GM21737 (cell line): Measurements from ENCODE around the gene TRPC6.

ENCODE experiments used
- ATAC-seq: cut with Tn5 transposase; IDR thresholded peaks from one replicate; pipeline ENCODE4 v1.9.1; 2021; ENCODE audit warnings: mild to moderate bottlenecking, moderate library complexity; ENCODE audit not compliant: unreplicated experiment

Gene TRPC6

DNA sequence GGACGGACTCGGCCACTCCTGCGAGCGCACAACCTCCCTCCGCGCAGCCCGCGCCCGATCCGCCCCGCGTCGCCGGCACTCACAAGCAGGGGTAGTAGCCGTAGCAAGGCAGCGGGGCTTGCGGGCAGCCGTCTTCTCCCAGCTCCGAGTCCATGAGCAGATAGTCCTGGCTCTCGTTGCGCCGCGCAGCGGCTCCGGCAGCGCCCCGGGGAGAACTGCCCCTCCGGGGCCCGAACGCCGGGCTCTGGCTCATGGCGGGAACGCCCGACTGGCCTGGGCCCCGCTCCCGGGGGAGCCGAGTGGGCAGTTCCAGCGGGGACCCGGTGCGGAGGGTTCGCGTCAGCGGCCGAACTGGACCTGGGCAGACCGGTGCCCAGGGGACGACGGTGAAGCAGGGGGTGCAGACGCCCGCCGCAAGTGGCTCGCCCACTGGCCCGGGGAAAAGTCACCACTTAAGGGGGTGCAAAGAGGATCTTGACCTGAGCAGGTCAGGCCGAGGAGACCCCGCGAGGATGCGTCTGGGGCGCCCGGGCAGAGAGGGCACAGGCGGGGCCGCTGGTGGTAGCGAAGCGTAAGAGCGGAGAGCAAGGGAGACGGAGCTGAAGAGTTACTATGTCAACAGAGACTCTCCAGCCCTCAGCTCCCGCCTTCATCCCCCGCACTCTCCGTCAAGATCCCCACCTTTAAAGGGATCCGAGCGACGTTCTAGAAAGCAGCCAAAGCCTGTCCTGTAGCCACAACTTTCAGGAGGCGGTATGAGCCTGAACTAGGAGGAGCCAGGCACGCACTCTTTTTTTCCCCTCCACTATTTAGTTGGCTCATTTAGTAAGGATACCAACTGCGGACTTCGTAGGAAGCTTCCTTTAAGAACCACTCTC is at the start of gene TRPC6:
TRPC6 (minus strand) TSS at position 757 of the 878 bp plus-strand sequence; CDS start at position 253, 504 bp downstream.
- no peak for ATAC-seq

DNA sequence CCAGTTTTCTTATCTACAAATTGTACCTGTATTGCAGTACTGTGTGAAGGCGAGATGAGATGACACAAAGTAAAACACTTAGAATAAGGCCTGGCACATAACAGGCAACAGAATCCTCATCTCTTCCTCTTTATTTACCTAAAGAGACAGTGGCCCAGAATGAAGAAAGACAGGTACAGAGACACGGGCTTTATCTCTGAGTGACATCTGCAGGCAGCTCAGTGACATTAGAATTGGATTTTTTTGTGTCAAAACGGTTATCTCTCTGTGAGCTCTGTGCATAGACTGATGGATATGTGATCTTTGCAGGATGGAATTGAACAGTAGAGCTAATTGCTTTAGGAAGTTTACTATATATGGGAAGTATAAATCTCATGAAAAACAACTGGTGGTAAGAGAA is 36.2 kb upstream of the TRPC6 start:
- ATAC-seq, result no peak

DNA sequence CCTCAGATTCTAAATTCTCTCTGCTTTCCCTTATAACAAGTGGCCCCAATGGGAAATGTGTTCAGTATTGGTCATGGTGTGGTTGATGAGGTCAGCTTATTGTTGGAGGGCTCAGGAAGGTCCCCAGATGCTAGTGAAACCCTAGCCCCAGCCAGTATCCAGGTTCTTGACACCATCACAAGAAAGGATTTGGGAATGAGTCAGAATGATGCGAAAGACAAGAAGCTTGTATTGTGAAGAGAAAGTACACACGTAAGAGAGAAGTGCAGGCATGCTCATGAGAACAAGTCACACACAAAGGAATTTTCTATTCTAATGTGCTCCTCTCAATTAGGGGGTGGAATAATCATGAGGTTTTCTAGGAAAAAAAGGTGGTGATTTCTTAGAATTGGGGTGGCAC is 34.9 kb upstream of the TRPC6 start:
- ATAC-seq, result no peak

DNA sequence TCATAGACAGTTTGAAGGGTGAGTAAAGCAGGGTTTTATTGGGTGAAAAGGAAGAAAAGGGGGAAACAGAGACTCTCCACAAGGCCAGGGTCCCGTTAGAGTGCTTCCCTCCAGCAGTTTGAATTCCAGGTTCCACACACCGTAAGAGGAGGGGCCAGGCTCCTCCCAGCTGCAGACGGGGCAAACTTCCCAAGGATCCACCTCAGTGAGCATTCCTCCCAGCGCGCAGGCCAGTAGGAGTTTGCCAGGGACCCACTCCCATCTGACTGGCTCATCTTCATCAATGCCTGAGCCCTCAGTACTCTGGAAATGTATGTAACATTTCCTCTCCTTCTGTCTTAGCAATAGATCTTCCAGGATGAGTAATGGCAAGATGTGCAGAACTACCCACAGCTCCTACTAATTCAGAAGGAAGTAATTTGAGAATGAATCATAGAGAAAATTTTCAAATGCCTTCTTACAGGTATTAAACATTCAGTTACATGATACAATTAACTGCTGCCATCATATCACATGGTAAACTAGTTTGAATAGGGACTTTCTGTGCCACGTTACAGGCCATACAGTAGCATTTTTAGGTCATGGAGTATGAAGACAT is 34.0 kb upstream of the TRPC6 start:
- no peak for ATAC-seq

DNA sequence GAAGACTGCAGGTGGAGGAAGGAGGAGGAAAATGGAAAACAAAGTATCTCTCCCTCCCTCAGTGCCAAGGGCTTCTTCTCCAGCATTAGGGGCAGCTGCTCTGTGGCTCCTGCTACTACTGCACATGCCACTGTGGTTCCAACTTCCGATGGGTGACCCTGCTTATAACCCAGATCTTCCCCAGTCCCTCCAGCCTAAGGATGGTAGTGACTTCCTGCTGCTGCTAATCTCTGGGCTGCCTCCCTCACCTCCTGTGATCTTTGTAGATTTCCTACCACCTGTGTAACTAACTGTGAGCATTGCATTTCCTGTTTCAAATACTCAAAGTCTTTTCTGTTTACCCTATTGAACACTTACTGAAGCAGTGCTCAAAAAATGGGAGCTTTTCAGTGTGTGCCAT is 28.7 kb upstream of the TRPC6 start:
- ATAC-seq, result no peak

- ATAC-seq, result no peak
Measured at GRCh38 chr11:101600924-101601323, 17.1 kb upstream of the TRPC6 start.

GRCh38 chr11:101586965-101587364 is 3.2 kb upstream of the TRPC6 start:
- no peak for ATAC-seq

- no peak for ATAC-seq
Measured at GRCh38 chr11:101584655-101585054, 848 bp upstream of the TRPC6 start.

DNA sequence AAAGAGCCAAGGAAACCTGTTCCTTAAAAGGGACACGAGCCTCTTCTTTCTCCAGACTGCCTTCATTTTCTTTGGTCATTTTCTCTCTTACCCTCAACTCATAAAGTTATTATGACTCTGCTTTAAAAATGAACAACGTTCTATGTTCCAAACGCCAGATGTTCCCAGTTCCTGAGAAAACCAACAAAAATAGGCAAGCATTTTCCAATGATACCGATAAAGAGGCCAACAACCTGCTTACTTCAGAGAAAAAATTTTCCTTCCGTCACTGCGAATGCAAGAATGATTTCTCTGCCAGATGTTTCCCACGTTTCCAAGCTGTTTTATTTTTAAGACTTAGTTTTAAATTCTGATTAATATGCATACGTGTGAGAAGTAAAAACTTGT is 315 bp upstream of the TRPC6 start:
- ATAC-seq, result no peak

DNA sequence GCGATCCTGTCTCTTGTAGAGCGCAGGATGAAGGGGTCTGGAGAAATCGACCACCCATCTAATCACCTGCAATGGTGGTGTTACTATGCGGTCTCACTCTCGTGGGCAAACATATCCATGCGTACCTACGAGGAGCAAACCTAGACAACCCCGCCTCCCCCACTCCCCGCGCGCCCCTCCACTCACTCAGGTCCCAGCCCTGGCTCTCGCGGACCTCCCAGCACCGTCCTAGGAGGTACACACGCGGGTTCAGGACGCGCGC is 887 bp downstream of the TRPC6 start:
- no peak for ATAC-seq

DNA sequence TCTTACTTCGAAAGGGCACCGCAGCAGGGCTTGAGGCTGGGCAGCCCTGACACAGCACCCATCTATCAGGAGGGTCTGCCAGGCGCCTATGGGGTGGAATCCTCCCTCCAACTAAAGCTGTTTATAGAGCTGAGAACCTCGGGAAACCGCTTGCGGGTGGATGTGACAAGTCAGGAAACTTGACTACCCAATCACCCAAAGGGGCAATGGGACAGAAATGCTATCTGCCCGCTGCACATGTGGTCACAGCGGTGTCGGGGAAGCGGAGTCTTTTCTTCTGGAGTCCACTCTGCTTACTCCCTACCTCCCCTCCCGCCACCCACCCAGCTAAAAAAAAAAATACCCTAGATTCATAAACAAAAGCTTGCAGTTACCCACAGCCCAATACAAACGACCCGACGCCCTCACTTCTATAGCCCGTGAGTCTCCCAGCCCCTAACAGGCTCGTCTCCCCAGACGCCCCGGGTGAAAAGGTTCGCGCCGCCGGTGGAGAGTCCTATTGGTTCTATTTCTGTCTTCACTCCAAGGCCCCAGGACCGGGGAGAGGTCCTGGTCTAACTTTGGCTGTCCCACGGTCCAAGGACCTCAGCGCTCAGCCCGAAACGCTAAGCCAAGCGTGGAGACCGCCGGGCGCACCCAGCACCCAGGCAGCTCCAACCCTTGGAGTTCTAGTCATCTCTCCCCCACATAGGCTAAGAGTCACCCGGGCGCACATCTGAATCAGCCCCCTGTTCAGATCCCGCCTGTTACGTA is 1.4 kb downstream of the TRPC6 start:
- no peak for ATAC-seq

GRCh38 chr11:101577461-101577860 is 6.3 kb downstream of the TRPC6 start:
- ATAC-seq, result no peak

DNA sequence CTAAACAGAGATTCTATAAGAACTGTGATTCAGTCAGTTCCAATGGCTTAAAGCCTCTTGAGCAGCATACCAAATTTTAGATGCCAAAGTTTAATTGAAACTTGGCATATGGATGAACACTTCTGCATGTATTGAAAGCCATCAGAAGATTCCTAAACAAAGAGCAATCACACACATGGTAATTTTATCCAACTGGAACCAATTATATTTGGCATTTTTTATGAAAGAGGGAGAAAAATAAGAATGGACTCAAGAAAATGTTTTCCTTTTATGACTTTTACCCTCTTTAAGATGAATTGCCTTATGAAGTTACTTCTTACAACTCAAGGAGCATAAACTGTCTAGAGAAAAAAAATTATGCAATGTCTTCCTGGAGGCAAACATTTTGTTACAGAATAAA is 7.4 kb downstream of the TRPC6 start:
- no peak for ATAC-seq

- ATAC-seq, result no peak
Measured at GRCh38 chr11:101574886-101575285, 8.9 kb downstream of the TRPC6 start.

DNA sequence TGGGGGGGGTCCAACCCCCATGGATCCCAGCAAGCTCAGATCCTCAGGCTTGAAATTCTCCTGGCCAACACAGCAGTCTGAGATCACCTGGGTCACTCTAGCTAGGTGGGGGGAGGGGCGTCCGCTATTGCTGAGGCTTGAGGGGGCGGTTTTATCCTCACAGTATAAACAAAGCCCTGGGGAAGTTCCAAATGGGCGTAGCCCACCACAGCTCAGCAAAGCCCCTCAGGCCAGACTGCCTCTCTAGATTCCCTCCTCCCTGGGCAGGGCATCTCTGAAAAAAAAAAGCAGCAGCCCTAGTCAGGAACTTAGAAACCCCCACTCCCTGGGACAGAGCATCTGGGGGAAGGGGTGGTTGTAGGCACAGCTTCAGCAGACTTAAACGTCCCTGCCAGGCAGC is 16.7 kb downstream of the TRPC6 start:
- no peak for ATAC-seq

- ATAC-seq, result no peak
Measured at GRCh38 chr11:101566626-101567025, 17.2 kb downstream of the TRPC6 start.

DNA sequence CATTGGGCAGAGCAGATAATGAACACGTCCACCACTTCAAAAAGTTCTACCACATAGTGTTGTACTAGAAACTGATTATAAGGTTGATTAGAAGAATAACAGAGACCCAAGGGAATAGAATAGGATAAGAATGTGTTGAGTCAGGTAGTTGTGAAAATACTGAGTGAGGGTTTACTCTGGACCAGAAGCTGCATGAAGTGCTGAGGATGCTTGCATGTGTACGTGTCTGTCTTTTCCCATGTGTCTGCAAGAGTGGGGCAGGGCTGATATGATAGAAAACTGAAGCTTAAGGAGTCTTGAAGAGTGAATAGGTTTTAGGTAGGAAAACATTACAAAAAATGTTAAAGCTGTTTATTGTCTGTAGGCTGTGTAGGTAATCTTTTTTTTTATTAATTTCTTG is 20.6 kb downstream of the TRPC6 start:
- no peak for ATAC-seq

GRCh38 chr11:101555366-101555765 is 28.4 kb downstream of the TRPC6 start:
- no peak for ATAC-seq

DNA sequence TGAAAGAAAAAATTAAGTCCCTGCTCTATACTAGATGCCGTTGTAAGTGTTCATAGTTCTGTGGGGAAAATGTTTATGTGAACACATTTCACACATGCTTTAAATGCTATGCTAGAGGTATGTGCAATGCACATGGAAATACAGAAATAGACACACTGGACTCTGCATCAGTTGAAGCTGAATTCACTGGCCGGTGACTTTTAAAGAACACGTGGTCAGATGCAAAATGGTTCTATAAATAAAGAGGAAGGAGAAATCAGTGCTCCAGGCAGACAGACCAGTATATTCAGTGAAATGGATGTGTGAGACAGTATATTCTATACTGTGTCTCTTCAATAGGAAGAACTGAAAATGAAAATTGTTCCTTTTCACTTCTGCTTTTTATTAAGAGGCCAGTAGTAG is 29.9 kb downstream of the TRPC6 start:
- ATAC-seq, result peak; percentile 98

DNA sequence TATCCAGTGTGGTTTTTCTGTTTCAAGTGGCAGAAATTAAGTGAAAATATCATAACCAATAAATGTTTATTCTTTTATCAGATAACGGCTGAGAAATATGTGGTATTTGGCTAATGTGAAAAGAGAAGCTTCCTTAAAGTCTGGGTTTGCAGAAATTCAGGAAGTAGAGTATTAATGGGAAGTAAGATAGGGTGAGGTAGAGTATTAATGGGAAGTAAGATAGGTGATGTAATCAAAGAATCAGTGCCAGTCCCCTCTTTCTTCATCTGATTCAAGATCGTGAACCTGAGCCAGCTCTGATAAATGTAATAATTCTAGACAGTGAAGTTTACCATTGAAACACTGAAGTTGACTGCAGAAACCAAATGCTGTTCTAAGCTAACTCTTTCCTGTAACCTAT is 30.9 kb downstream of the TRPC6 start:
- no peak for ATAC-seq

GRCh38 chr11:101528541-101528940 is 55.3 kb downstream of the TRPC6 start:
- no peak for ATAC-seq

DNA sequence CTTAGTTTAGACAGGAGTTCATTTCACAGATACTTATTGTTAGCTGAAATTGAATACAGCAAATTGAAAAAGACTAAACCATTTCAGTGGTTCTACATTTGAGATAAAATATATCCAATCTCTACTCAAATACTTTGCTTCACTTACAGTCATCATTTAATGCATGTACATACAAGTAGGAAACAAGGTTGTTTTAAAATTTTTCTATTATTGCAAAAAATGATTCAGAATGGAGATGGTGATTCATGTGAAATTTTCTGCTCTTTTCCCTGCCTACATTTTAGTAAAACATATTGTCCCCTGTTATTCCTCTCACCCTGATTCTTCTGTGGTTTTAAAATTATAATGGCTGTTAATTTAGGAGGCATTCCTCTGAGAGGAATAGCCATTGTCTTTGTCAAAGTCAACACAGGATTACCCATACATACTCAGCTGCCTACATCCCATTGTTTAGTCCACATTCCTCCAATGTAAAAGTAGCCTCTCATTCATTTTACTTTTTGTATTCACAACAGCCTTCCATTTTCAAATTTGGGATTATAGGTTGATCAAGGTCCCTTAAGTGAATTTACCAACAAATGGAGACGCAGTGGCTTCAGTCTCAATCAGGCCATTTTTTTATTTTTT is 60.1 kb downstream of the TRPC6 start:
- ATAC-seq, result no peak
